Activated T-cell treated with anti-CD3 and anti-CD28 coated beads, Interleukin-2, amount 50 U/mL, for 4 hours (primary cell): ENCODE data around the gene DAZAP1. TPM values are rescaled to one million over a fixed set of nuclear protein-coding genes. Genes with fewer than 3 reads are reported as not detected.

Source experiments
- ATAC-seq, 2 donors: fragments of 200-7000 bp; cut with Tn5 transposase; one replicate each; pipeline ENCODE4 v1.10.0; 2021
- DNase-seq: peaks from one replicate; pipeline ENCODE4 v3.0.0-alpha.2; 2020
- H3K27me3 Mint-ChIP-seq: one replicate; pipeline ENCODE4 v1.8.0; 2021; ENCODE audit warnings: low read depth, mixed read lengths
- H3K36me3 Mint-ChIP-seq: one replicate; pipeline ENCODE4 v1.8.0; 2022; ENCODE audit warnings: mixed read lengths; ENCODE audit not compliant: insufficient read depth
- H3K4me1 Mint-ChIP-seq: one replicate; pipeline ENCODE4 v1.8.0; 2021; ENCODE audit warnings: low read depth, mixed read lengths
- H3K4me3 Mint-ChIP-seq: one replicate; pipeline ENCODE4 v1.8.0; 2021; ENCODE audit warnings: mild to moderate bottlenecking, moderate library complexity, mixed read lengths
- H3K9me3 Mint-ChIP-seq: one replicate; pipeline ENCODE4 v1.8.0; 2021; ENCODE audit warnings: mixed read lengths
- total RNA-seq, 3 donors: library from RNA; stranded (reverse); gene quantifications; one replicate each; pipeline ENCODE4 v1.2.1, GENCODE V29; 2021

Gene DAZAP1
- total RNA-seq, 3 donors from 2014 or later = 296 to 322 (median 303) TPM

DNA sequence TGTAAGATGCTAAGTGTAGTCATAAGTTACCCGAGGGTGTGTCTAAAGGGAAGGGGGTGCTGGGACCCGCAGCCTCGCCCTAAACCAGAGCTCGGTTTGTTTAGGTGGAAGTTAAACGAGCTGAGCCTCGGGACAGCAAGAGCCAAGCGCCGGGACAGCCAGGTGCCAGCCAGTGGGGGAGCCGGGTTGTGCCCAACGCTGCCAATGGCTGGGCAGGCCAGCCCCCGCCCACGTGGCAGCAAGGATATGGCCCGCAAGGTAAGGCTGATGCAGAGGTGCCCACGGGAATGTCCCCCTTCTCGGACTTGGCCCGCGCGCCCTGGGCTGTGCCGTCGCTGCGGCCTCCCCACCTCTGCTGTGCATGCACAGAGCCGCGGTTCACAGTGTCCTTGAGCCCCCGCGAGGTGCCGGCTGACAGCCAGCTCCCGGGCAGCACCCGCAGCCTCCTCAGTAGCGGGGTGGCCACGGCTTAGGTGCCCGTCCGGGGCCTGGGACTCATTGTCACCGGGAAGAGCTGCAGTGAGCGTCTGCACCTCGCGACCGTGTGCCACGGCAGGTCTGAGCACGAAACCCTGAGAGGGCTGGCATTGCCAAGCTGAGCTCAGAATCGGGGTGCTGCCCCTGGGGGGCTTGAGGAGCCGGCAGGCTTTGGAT is 21.5 kb downstream of the DAZAP1 start:
- no peak for ATAC-seq
- Mint-ChIP-seq H3K9me3 (no peaks in the 10 kb centered on the region), H3K4me3 (no peak overlapping the region), H3K36me3 (peaks cover 18% of the 10 kb centered on the region), H3K27me3 (no peaks in the 10 kb centered on the region), H3K4me1 (no peaks in the 10 kb centered on the region)
- DNase-seq = no peak

DNA sequence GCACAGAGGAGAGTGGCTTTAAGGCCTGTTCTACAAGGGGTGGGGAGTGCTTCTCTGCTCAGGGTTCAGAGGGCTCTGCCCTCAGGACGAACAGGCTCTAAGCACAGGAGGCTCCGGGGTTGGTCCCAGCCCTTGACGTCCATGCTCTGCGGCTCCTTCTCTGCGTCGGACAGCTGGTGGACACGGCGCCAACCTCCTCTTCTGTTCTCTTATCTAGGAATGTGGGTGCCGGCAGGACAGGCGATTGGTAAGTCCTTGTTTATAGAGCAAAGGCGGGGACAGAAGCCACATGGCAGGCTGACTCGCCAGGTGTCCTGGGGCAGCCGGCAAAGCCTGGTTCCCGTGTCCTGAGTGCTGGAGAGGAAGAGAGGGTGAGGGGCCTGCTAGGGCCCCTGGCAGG is 22.4 kb downstream of the DAZAP1 start:
- ATAC-seq (no peak), DNase-seq (no peak)
- Mint-ChIP-seq H3K27me3 (no peaks in the 10 kb centered on the region), H3K36me3 (peaks cover 18% of the 10 kb centered on the region), H3K4me1 (no peaks in the 10 kb centered on the region), H3K4me3 (no peak overlapping the region), H3K9me3 (no peaks in the 10 kb centered on the region)

GRCh38 chr19:1430246-1430645 is 22.9 kb downstream of the DAZAP1 start:
- peaks cover 15% of the 10 kb centered on the region for H3K36me3 Mint-ChIP-seq
- no peaks in the 10 kb centered on the region for H3K9me3 Mint-ChIP-seq
- DNase-seq = no peak
- ATAC-seq = no peak
- H3K27me3 Mint-ChIP-seq = no peaks in the 10 kb centered on the region
- no peaks in the 10 kb centered on the region for H3K4me1 Mint-ChIP-seq
- H3K4me3 Mint-ChIP-seq = no peak overlapping the region

DNA sequence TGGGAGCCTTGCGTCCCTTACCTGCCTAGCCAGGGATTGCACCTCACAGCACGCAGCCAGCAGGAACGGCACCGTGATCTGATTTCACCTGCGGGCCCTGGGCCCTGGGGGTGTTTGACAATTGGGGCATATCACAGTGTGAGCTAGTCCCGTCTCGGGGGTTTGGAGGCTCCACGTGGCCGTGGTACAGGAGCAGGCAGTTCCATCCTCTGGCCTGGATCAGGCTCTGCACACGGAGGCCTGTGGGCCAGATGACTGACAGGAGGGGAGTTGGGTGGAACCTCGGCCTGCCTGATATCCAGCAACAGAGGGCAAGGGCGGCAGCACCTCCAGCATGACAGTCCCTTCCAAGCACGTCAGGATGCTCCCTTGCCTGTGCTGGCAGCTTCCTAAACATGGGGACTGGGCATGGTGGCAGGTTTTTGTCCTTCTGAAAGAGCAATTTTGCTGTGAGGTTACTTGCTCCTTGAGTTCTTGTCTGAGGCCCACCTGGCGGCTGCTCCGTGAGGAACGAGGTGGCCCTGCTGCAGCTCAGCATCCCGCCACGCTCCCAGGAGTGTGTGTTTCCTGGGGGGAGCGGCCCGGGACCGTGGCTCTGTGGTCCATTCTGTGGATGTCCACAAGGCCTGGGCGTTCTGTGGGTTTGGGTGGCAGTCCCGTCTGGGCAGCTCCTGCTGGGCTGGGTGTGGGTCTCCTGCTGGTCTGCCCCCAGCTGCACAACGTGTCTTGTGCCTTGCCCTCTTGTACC is 24.5 kb downstream of the DAZAP1 start:
- DNase-seq (no peak), ATAC-seq (no peak)
- peaks cover 15% of the 10 kb centered on the region for H3K36me3 Mint-ChIP-seq
- no peaks in the 10 kb centered on the region for H3K27me3 Mint-ChIP-seq
- no peaks in the 10 kb centered on the region for H3K4me1 Mint-ChIP-seq
- no peaks in the 10 kb centered on the region for H3K9me3 Mint-ChIP-seq
- no peak overlapping the region for H3K4me3 Mint-ChIP-seq

- Mint-ChIP-seq H3K36me3 (peaks cover 15% of the 10 kb centered on the region), H3K27me3 (no peaks in the 10 kb centered on the region), H3K9me3 (no peaks in the 10 kb centered on the region), H3K4me3 (no peak overlapping the region), H3K4me1 (no peaks in the 10 kb centered on the region)
- ATAC-seq (no peak), DNase-seq (no peak)
Observed at GRCh38 chr19:1432507-1432887, 25.1 kb downstream of the DAZAP1 start.

- peaks cover 5% of the 10 kb centered on the region for H3K4me1 Mint-ChIP-seq
- no peaks in the 10 kb centered on the region for H3K9me3 Mint-ChIP-seq
- peaks cover 18% of the 10 kb centered on the region for H3K36me3 Mint-ChIP-seq
- ATAC-seq (no peak), DNase-seq (no peak)
- no peaks in the 10 kb centered on the region for H3K27me3 Mint-ChIP-seq
- no peak overlapping the region for H3K4me3 Mint-ChIP-seq
Observed at GRCh38 chr19:1433119-1434039, 26.0 kb downstream of the DAZAP1 start.

DNA sequence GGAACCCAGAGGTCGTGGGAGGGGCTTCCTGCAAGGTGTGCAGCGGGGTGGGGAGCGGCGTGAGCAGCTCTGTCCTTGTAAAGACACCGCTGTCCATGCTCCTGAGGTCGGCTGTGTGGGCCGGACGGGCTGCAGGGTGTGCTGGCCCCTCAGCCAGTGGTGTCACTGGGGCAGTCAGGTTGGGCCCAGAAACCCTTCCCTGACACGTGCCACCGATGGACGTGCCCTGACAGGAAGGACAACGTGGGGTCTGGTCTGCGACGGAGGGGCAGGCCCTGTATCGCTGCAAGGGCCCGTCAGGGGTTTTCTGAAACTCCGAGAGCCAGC is 26.6 kb downstream of the DAZAP1 start:
- H3K4me1 Mint-ChIP-seq = peaks cover 5% of the 10 kb centered on the region
- H3K9me3 Mint-ChIP-seq = no peaks in the 10 kb centered on the region
- H3K27me3 Mint-ChIP-seq = no peaks in the 10 kb centered on the region
- DNase-seq (no peak), ATAC-seq (no peak)
- peaks cover 18% of the 10 kb centered on the region for H3K36me3 Mint-ChIP-seq
- no peak overlapping the region for H3K4me3 Mint-ChIP-seq

- Mint-ChIP-seq H3K4me3 (no peak overlapping the region), H3K9me3 (no peaks in the 10 kb centered on the region), H3K4me1 (peaks cover 7% of the 10 kb centered on the region), H3K27me3 (no peaks in the 10 kb centered on the region), H3K36me3 (peaks cover 21% of the 10 kb centered on the region)
- DNase-seq (no peak), ATAC-seq (no peak)
Observed at GRCh38 chr19:1434577-1435060, 27.2 kb downstream of the DAZAP1 start.

DNA sequence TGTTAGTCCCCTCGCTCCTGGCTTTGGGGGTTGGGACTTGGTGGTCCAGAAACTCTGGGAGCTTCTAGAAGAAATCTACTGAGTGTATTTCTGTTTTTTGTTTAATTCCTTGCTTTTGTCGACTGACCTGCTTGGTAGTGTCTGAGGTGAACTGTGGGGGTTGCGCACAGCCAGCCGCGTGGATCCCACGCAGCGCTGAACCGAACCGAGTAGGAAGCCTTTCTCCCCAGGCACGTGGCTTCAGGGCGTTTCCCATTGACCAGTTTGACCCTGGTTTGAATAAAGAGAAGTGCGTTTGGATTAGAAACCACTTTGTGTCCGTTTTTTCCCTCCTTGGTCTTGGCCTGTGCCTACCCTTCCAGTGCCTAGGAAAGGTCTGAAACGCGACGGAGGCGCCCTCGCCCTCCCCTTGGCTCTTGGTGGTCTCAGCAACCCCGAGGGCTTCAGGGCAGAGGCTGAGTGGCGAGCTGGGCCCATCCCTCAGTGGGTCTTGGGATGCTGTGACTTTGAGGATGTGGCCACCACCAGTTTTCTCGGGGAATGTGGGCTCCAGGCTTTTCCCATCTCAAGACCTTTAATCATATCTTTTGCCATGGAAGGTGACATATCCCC is 28.1 kb downstream of the DAZAP1 start:
- Mint-ChIP-seq H3K27me3 (no peaks in the 10 kb centered on the region), H3K4me3 (no peak overlapping the region), H3K9me3 (no peaks in the 10 kb centered on the region), H3K4me1 (peaks cover 15% of the 10 kb centered on the region), H3K36me3 (peaks cover 27% of the 10 kb centered on the region)
- DNase-seq (no peak), ATAC-seq (no peak)

- Mint-ChIP-seq H3K9me3 (no peaks in the 10 kb centered on the region), H3K4me3 (peak overlapping the region; percentile 98), H3K27me3 (no peaks in the 10 kb centered on the region), H3K36me3 (peaks cover 40% of the 10 kb centered on the region), H3K4me1 (peaks cover 25% of the 10 kb centered on the region)
- no peak for ATAC-seq
- DNase-seq = no peak
Observed at GRCh38 chr19:1437609-1438008, 30.2 kb downstream of the DAZAP1 start.

- ATAC-seq (peak; percentile 78 to 87), DNase-seq (peak; percentile 96)
- H3K9me3 Mint-ChIP-seq = no peaks in the 10 kb centered on the region
- H3K27me3 Mint-ChIP-seq = no peaks in the 10 kb centered on the region
- peaks cover 42% of the 10 kb centered on the region for H3K36me3 Mint-ChIP-seq
- H3K4me3 Mint-ChIP-seq = peak within 1 kb of the TSS; percentile 98
- H3K4me1 Mint-ChIP-seq = peaks cover 27% of the 10 kb centered on the region
Observed at GRCh38 chr19:1438035-1438932, 30.9 kb downstream of the DAZAP1 start, which contains the start of gene RPS15. TSS of gene RPS15 (plus strand) at chr19:1438396. CDS start at chr19:1438426, 30 bp downstream.

DNA sequence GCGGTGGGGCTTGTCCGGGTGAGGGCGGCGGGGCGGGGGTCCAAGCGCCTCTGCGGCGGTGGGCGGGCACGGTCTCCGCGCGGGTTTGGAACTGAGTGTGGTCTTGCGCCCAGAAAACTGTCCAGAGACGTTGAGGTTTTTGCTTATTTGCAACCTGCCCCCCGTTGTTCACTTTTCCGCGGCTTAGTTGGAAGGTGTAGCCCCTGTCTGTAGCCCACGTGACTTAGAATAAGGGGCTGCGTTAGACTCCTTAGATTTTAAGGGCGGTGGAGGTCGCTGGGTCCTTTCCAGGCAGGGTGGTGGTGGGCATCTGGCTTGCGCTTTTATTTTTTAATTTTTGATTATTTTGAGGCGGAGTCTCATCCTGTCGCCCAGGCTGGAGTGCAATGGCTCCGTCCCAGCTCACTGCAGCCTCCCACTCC is 31.6 kb downstream of the DAZAP1 start:
- ATAC-seq (peak; percentile 3 to 7), DNase-seq (no peak)
- H3K9me3 Mint-ChIP-seq = no peaks in the 10 kb centered on the region
- H3K36me3 Mint-ChIP-seq = peaks cover 42% of the 10 kb centered on the region
- peak overlapping the region; percentile 98 for H3K4me3 Mint-ChIP-seq
- H3K27me3 Mint-ChIP-seq = no peaks in the 10 kb centered on the region
- peaks cover 27% of the 10 kb centered on the region for H3K4me1 Mint-ChIP-seq
